Measurements from ENCODE around the gene STPG3. TPM values are rescaled to one million over a fixed set of nuclear protein-coding genes. Genes with fewer than 3 reads are reported as not detected.

The STPG3 gene
- polyA plus RNA-seq, 1 of the 3 experiments (the other 2 are of a cell fraction) = not detected

- H3K4me3 ChIP-seq (ENCODE audit: low read depth in 2 of 2, low read length in 1 of 2) = peak within 1 kb of the TSS; percentile 84 to 87
- CTCF ChIA-PET = interaction anchor here (1.1 to 2.1 kb wide), 7 partner anchors 12 to 194 kb away, joined by 3 to 9 read pairs (median 3); partner anchors contain the start of genes EXD3, NELFB, NOXA1 and NPDC1
- H3K9me2 ChIP-seq = no peaks in the 10 kb centered on the region
- H4K20me1 ChIP-seq (ENCODE audit: insufficient read depth) = peaks cover 29% of the 10 kb centered on the region
- peak; percentile 98 for DNase-seq
- H3K36me3 ChIP-seq (replicated peaks in 1 of 2; ENCODE audit: control insufficient read depth in 1 of 2, insufficient read depth in 2 of 2, low read length in 1 of 2) = peaks cover 13 to 20% of the 10 kb centered on the region in 2 experiments
- no peaks in the 10 kb centered on the region for H3K9me3 ChIP-seq
- no peaks in the 10 kb centered on the region for H3K27me3 ChIP-seq (ENCODE audit: insufficient read depth)
- H3K4me1 ChIP-seq (ENCODE audit: control insufficient read depth in 1 of 2, insufficient read depth in 2 of 2, low read depth in 1 of 2, low read length in 1 of 2) = peaks cover 17 to 37% of the 10 kb centered on the region in 2 experiments; a peak in 2 of 4 replicates
- POLR2A ChIA-PET = interaction anchor here (0.8 to 6.4 kb wide), 20 partner anchors 10 to 170 kb away, joined by 3 to 83 read pairs (median 6); partner anchors contain the start of genes ANAPC2, CYSRT1, DPP7 and GRIN1
- H2AFZ ChIP-seq (ENCODE audit: low read depth) = peak within 1 kb of the TSS; percentile 58; the same call in 1 of the 2 replicates
- peak within 1 kb of the TSS; percentile 94 for H3K9ac ChIP-seq
- peaks cover 19% of the 10 kb centered on the region for H3F3A ChIP-seq (replicated peaks; ENCODE audit: insufficient read depth)
- peak within 1 kb of the TSS; percentile 95 to 98 for H3K27ac ChIP-seq (ENCODE audit: low read depth in 2 of 2, low read length in 1 of 2)
- WGBS (ENCODE audit: low lambda C conversion rate) = under 1% methylated on average over 21 of the region's 67 CpGs
- H3K79me2 ChIP-seq (ENCODE audit: insufficient read depth) = peaks cover 55% of the 10 kb centered on the region
- peak within 1 kb of the TSS; percentile 98 for H3K4me2 ChIP-seq
- TF ChIP-seq FOXJ3 (CRISPR knock-in tag; IDR thresholded peaks at IDR 0.05) (no peak), TEAD4 (IDR thresholded peaks at IDR 0.05; ENCODE audit: borderline replicate concordance, insufficient read depth) (no peak), JUND (IDR thresholded peaks at IDR 0.05) (no peak), TAF1 (IDR thresholded peaks at IDR 0.05; ENCODE audit: borderline replicate concordance, low read depth, low read length) (peak; percentile 99), PBX3 (IDR thresholded peaks at IDR 0.05) (peak; percentile 100), USF1 (IDR thresholded peaks at IDR 0.05; ENCODE audit: borderline replicate concordance, low read depth) (no peak), MXI1 (IDR thresholded peaks at IDR 0.05; ENCODE audit: low read depth, low read length) (no peak), POLR2AphosphoS5 (IDR thresholded peaks at IDR 0.05; ENCODE audit: low read depth, low read length) (peak; percentile 100), TCF12 (IDR thresholded peaks at IDR 0.05) (no peak; the same call in 1 of the 2 replicates), YY1 (IDR thresholded peaks at IDR 0.05; ENCODE audit: low read depth) (peak; percentile 85), EP300 (IDR thresholded peaks at IDR 0.05; ENCODE audit: borderline replicate concordance in 1 of 2, low read depth in 1 of 2, low read length in 1 of 2) (no peak; a peak in 1 of 4 replicates), EZH2phosphoT487 (IDR thresholded peaks at IDR 0.05; ENCODE audit: borderline replicate concordance, low read depth) (no peak), ELF1 (IDR thresholded peaks at IDR 0.05) (no peak), RFX5 (IDR thresholded peaks at IDR 0.05; ENCODE audit: low read length) (peak; percentile 73), GATA2 (CRISPR knock-in tag; IDR thresholded peaks at IDR 0.05) (no peak), RXRA (IDR thresholded peaks at IDR 0.05; ENCODE audit: borderline replicate concordance, low read depth) (no peak), GABPA (IDR thresholded peaks at IDR 0.05; ENCODE audit: low read depth) (no peak; the same call in none of the 2 replicates), MEF2A (IDR thresholded peaks at IDR 0.05; ENCODE audit: borderline replicate concordance, low read depth) (no peak), SIN3A (IDR thresholded peaks at IDR 0.05; ENCODE audit: borderline replicate concordance, low read depth, low read length) (peak; percentile 98), MAX (IDR thresholded peaks at IDR 0.05; ENCODE audit: low read depth) (peak; percentile 79), RCOR1 (IDR thresholded peaks at IDR 0.05; ENCODE audit: low read length) (no peak), ZBTB33 (IDR thresholded peaks at IDR 0.05; ENCODE audit: borderline replicate concordance, low read depth) (no peak), IRF3 (IDR thresholded peaks at IDR 0.05; ENCODE audit: low read depth, low read length) (peak; percentile 99), FOXM1 (IDR thresholded peaks at IDR 0.05; ENCODE audit: low read depth) (peak; percentile 85; the same call in 1 of the 2 replicates), REST (IDR thresholded peaks at IDR 0.05; ENCODE audit: low read depth, low read length) (peak; percentile 79; the same call in 1 of the 2 replicates)
These were observed 10.1 kb upstream of the STPG3 start, which contains the start of gene TUBB4B for GRCh38 chr9:137240841-137241489. TSS of gene TUBB4B (plus strand) at chr9:137241287. CDS start at chr9:137241361, 74 bp downstream.

Measured in SK-N-SH (cell line).